ENCODE data around the gene MAPK8. TPM values are rescaled to one million over a fixed set of nuclear protein-coding genes. Genes with fewer than 3 reads are reported as not detected.
"Not testable (repeated sequence)": the region's sequence is repeated elsewhere in the genome, so short reads cannot be mapped to it uniquely, and the experiment has no call there.

Gene MAPK8
- total RNA-seq, 1 donor from 2014 or later, result 44.4 TPM

DNA sequence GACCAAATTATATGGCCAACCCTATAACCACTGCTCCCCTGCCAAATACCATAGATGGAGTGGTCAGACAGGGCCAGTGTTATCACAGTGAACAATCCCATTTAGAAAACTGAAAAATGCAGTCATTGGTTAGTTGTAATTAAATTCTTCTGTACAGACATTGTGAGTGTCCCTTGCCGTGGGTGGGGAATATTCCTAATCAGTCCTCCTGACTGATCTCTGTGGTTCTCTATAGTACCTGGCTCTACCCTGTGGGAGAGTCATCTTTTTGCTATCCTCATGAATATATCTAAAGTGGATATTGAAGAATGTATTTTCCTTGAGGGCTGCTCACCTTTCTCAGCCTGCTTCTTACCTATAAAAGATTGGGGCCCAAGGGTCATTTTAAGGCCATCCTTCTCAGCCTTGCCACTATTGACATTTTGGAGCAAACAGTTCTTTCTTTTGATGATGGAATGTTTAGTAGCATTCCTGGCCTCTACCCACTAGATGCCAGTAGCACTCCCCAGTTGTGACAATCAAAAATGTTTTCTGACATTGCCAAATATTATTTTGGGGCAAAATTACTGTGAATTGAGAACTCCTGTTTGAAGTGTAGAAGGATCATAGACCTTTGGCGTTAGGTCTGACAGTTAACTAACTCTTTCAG lies 110.2 kb downstream of the MAPK8 start:
- no peak overlapping the region for H3K4me3 ChIP-seq (ENCODE audit: low read length in 3 of 3)
- no peak overlapping the region for H3K9ac ChIP-seq (ENCODE audit: low read depth in 1 of 3, low read length in 3 of 3)
- peaks cover 0 to 8% (median 7%) of the 10 kb centered on the region in 3 donors for H3K36me3 ChIP-seq (ENCODE audit: control insufficient read depth in 3 of 3, insufficient read depth in 3 of 3, low read length in 3 of 3)
- H3K27me3 ChIP-seq (ENCODE audit: control insufficient read depth in 3 of 3, insufficient read depth in 3 of 3, low read length in 3 of 3), result no peaks in the 10 kb centered on the region
- no peaks in the 10 kb centered on the region for H3K9me3 ChIP-seq (ENCODE audit: control insufficient read depth in 3 of 3, low read length in 3 of 3)
- no peaks in the 10 kb centered on the region for H3K4me1 ChIP-seq (ENCODE audit: control insufficient read depth in 3 of 3, insufficient read depth in 3 of 3, low read length in 3 of 3)
- no peak overlapping the region for H3K27ac ChIP-seq (ENCODE audit: low read depth, low read length)

DNA sequence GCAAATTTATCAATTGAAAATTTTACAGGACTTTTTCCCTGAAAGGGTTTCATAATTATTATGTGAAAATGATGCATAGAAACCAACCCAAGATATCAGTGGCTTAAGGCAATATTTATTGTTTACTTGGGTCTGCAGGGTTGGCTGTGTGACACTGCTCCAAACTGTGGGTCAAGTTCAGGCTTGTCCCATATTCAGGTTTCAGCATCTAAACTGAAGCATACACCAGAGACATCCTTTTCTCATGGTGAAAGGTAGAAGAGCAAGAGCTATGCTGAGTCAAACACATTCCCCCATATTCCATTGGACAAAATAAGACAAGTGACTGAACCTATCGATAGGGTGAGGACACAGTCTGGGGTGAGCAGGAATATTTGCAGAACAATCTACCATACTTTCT lies 110.9 kb downstream of the MAPK8 start:
- Histone ChIP-seq H3K27me3 (ENCODE audit: control insufficient read depth in 3 of 3, insufficient read depth in 3 of 3, low read length in 3 of 3) (no peaks in the 10 kb centered on the region), H3K36me3 (ENCODE audit: control insufficient read depth in 3 of 3, insufficient read depth in 3 of 3, low read length in 3 of 3) (peaks cover 0 to 8% (median 6%) of the 10 kb centered on the region in 3 donors), H3K9me3 (ENCODE audit: control insufficient read depth in 3 of 3, low read length in 3 of 3) (no peaks in the 10 kb centered on the region), H3K9ac (ENCODE audit: low read depth in 1 of 3, low read length in 3 of 3) (no peak overlapping the region), H3K27ac (ENCODE audit: low read depth, low read length) (no peak overlapping the region), H3K4me1 (ENCODE audit: control insufficient read depth in 3 of 3, insufficient read depth in 3 of 3, low read length in 3 of 3) (no peaks in the 10 kb centered on the region), H3K4me3 (ENCODE audit: low read length in 3 of 3) (no peak overlapping the region)

DNA sequence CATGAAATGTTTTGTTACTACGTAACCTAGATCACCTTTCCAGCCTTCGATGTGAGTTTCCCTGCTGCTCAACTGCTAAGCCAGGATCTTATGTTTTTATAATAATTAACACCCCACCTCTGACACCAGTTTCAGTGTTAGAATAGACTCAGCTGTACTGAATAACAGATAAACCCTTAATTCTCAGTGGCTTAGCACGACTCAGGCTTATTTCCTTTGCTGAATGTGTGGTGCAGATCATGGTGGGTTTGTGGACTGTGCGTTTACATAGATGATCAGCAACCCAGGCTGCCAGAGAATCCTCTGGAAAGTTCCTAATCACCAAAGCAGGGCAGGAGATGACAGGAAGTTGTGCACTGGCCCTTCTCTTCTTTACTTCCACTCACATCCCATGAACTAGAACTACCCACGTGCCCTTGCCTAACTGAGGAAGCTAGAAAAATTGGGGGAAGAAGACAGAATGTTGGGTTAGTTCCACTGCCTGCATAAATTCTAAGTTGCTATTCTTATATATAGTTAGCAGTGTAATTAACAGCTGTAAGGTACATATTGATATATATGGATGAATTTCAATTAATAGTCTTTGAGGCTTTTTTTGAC lies 111.8 kb downstream of the MAPK8 start:
- Histone ChIP-seq H3K4me3 (ENCODE audit: low read length in 3 of 3) (no peak overlapping the region), H3K9me3 (ENCODE audit: control insufficient read depth in 3 of 3, low read length in 3 of 3) (no peaks in the 10 kb centered on the region)

DNA sequence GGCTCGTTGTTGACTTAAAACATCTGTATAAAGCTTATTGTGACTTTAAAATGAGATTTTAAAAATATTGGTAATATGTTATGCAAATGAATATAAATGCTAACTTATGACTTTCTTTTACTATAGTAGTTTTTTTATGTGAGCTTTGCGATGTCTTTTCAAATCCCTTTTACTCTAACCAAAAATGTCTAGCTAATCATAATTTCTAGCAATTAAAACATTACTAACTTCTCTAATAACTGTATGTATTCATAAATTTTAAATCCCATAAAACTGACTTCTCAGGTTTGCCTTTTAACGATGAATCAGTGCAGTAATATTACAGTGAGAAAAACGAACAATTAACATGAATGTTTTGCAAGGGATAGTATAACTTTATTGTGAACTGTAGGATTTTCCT lies 113.2 kb downstream of the MAPK8 start:
- Histone ChIP-seq H3K9me3 (ENCODE audit: control insufficient read depth in 3 of 3, low read length in 3 of 3) (no peaks in the 10 kb centered on the region), H3K27ac (ENCODE audit: low read depth, low read length) (no peak overlapping the region), H3K9ac (ENCODE audit: low read depth in 1 of 3, low read length in 3 of 3) (no peak overlapping the region), H3K4me1 (ENCODE audit: control insufficient read depth in 3 of 3, insufficient read depth in 3 of 3, low read length in 3 of 3) (no peaks in the 10 kb centered on the region), H3K27me3 (ENCODE audit: control insufficient read depth in 3 of 3, insufficient read depth in 3 of 3, low read length in 3 of 3) (no peaks in the 10 kb centered on the region), H3K4me3 (ENCODE audit: low read length in 3 of 3) (no peak overlapping the region), H3K36me3 (ENCODE audit: control insufficient read depth in 3 of 3, insufficient read depth in 3 of 3, low read length in 3 of 3) (no peaks in the 10 kb centered on the region)

More for the DNA sequence above, 111.8 kb downstream of the MAPK8 start:
- H3K9ac ChIP-seq (ENCODE audit: low read depth in 1 of 3, low read length in 3 of 3), result no peak overlapping the region
- H3K4me1 ChIP-seq (ENCODE audit: control insufficient read depth in 3 of 3, insufficient read depth in 3 of 3, low read length in 3 of 3), result no peaks in the 10 kb centered on the region
- H3K27ac ChIP-seq (ENCODE audit: low read depth, low read length), result no peak overlapping the region
- H3K27me3 ChIP-seq (ENCODE audit: control insufficient read depth in 3 of 3, insufficient read depth in 3 of 3, low read length in 3 of 3), result no peaks in the 10 kb centered on the region
- H3K36me3 ChIP-seq (ENCODE audit: control insufficient read depth in 3 of 3, insufficient read depth in 3 of 3, low read length in 3 of 3), result peaks cover 0 to under 1% (median 0%) of the 10 kb centered on the region in 3 donors

DNA sequence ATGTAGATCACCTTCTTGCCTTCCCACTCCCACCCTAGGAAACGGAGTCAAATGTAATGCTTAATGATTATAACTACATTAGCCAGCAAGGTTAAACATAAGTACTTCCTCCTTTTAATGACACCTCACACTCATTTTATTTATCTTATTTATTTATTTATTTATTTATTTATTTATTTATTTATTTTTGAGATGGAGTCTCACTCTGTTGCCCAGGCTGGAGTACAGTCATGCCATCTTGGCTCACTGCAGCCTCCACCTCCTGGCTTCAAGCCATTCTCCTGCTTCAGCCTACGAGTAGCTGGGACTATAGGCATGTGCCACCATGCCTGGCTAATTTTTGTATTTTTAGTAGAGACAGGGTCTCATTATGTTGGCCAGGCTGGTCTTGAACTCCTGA lies 115.4 kb downstream of the MAPK8 start:
- not testable (repeated sequence) for H3K27me3 ChIP-seq (ENCODE audit: control insufficient read depth in 3 of 3, insufficient read depth in 3 of 3, low read length in 3 of 3); H3K9me3 ChIP-seq (ENCODE audit: control insufficient read depth in 3 of 3, low read length in 3 of 3); H3K9ac ChIP-seq (ENCODE audit: low read depth in 1 of 3, low read length in 3 of 3); H3K4me3 ChIP-seq (ENCODE audit: low read length in 3 of 3); H3K4me1 ChIP-seq (ENCODE audit: control insufficient read depth in 3 of 3, insufficient read depth in 3 of 3, low read length in 3 of 3); H3K27ac ChIP-seq (ENCODE audit: low read depth, low read length)
- peaks cover 0 to 10% (median 0%) of the 10 kb centered on the region in 3 donors for H3K36me3 ChIP-seq (ENCODE audit: control insufficient read depth in 3 of 3, insufficient read depth in 3 of 3, low read length in 3 of 3)

DNA sequence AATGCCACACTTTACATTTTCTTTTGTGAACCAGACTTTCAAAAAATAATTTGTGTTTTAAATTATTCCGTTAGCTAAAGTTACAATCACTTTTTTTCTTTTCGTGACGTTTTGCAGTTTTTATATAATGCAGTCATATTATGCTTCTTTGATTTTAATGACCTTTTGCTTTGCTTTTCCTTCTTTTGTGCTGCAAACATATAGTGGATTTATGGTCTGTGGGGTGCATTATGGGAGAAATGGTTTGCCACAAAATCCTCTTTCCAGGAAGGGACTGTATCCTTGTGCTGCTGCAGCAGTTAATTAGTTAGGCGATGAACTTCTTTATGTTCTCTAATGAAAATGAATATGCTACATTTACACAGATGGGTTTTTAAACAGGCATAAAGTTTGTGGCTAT lies 117.4 kb downstream of the MAPK8 start:
- no peak overlapping the region for H3K9ac ChIP-seq (ENCODE audit: low read depth in 1 of 3, low read length in 3 of 3)
- no peak overlapping the region for H3K27ac ChIP-seq (ENCODE audit: low read depth, low read length)
- peaks cover 0 to 12% (median 0%) of the 10 kb centered on the region in 3 donors for H3K36me3 ChIP-seq (ENCODE audit: control insufficient read depth in 3 of 3, insufficient read depth in 3 of 3, low read length in 3 of 3)
- no peaks in the 10 kb centered on the region for H3K4me1 ChIP-seq (ENCODE audit: control insufficient read depth in 3 of 3, insufficient read depth in 3 of 3, low read length in 3 of 3)
- no peaks in the 10 kb centered on the region for H3K9me3 ChIP-seq (ENCODE audit: control insufficient read depth in 3 of 3, low read length in 3 of 3)
- no peaks in the 10 kb centered on the region for H3K27me3 ChIP-seq (ENCODE audit: control insufficient read depth in 3 of 3, insufficient read depth in 3 of 3, low read length in 3 of 3)
- H3K4me3 ChIP-seq (ENCODE audit: low read length in 3 of 3), result no peak overlapping the region

DNA sequence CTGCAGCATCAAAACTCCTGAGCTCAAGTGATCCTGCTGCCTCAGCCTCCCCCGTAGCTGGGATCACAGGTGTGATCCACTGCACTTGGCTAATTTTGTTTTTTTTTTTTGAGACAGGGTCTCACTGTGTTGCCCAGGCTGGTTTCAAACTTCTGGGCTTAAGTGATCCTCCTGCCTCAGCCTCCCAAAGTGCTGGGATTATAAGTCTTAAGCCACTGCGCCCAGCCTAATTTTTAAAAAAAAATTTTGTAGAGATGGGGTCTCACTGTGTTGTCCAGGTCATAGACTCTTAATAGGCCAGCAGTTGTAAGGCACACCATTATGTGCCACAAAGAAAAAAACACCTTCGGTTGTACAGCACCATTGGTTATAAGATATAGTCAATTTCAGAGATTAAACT lies 122.4 kb downstream of the MAPK8 start:
- Histone ChIP-seq H3K4me1 (ENCODE audit: control insufficient read depth in 3 of 3, insufficient read depth in 3 of 3, low read length in 3 of 3) (no peaks in the 10 kb centered on the region), H3K4me3 (ENCODE audit: low read length in 3 of 3) (no peak overlapping the region), H3K27ac (ENCODE audit: low read depth, low read length) (no peak overlapping the region), H3K9ac (ENCODE audit: low read depth in 1 of 3, low read length in 3 of 3) (no peak overlapping the region), H3K27me3 (ENCODE audit: control insufficient read depth in 3 of 3, insufficient read depth in 3 of 3, low read length in 3 of 3) (no peaks in the 10 kb centered on the region), H3K36me3 (ENCODE audit: control insufficient read depth in 3 of 3, insufficient read depth in 3 of 3, low read length in 3 of 3) (peaks cover 0 to 19% (median 10%) of the 10 kb centered on the region in 3 donors), H3K9me3 (ENCODE audit: control insufficient read depth in 3 of 3, low read length in 3 of 3) (no peaks in the 10 kb centered on the region)

DNA sequence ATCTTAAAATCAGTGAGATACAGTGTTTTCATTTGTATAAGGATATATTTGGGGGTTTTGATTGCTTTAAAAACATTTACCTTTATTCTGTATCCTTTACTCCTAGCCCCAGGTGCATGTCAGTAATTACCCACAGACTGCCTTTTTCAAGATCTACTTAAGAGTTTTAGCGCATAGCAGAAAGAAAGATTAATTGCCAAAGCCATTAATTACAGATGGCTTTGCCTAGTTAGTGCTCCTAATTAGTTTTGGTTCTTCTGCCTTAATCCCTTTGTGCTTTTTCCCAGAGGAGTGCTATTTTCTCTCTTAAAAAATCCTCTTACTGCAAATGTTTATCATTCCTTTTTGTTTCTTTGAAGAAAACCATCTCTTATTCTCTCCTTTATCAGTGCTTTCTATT lies 122.8 kb downstream of the MAPK8 start:
- Histone ChIP-seq H3K9me3 (ENCODE audit: control insufficient read depth in 3 of 3, low read length in 3 of 3) (no peaks in the 10 kb centered on the region), H3K27me3 (ENCODE audit: control insufficient read depth in 3 of 3, insufficient read depth in 3 of 3, low read length in 3 of 3) (no peaks in the 10 kb centered on the region), H3K9ac (ENCODE audit: low read depth in 1 of 3, low read length in 3 of 3) (no peak overlapping the region), H3K27ac (ENCODE audit: low read depth, low read length) (no peak overlapping the region), H3K4me3 (ENCODE audit: low read length in 3 of 3) (no peak overlapping the region), H3K4me1 (ENCODE audit: control insufficient read depth in 3 of 3, insufficient read depth in 3 of 3, low read length in 3 of 3) (no peaks in the 10 kb centered on the region), H3K36me3 (ENCODE audit: control insufficient read depth in 3 of 3, insufficient read depth in 3 of 3, low read length in 3 of 3) (peaks cover 0 to 20% (median 10%) of the 10 kb centered on the region in 3 donors)

DNA sequence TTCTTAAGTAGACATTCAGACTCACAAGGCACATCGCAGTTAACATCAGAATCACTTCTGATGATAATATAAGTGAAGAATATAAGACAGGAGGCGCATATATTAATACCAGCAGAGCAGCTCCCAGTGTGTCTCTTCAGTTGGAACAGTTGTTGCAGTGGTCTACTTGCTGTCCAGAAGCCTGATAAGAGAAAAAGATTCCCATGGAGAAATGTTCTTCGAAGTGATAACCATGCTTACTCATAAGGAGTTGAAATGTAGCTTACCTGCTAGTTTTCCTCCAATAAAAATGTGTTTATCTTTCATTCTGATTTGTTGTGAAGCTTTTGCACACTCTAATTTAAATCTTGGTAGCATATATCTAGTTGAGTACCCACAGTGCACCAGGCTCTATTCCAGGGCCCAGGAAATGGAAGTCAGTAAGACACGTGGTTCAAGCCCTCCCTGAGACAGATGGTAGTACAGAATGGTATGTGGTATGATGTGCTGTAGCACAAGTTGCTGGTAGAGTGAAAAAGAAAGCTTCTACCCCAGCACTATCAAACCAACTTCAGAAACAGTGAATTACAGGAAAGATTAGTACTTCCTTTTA lies 124.0 kb downstream of the MAPK8 start:
- H3K4me3 ChIP-seq (ENCODE audit: low read length in 3 of 3), result no peak overlapping the region
- no peaks in the 10 kb centered on the region for H3K9me3 ChIP-seq (ENCODE audit: control insufficient read depth in 3 of 3, low read length in 3 of 3)
- no peak overlapping the region for H3K9ac ChIP-seq (ENCODE audit: low read depth in 1 of 3, low read length in 3 of 3)
- no peaks in the 10 kb centered on the region for H3K27me3 ChIP-seq (ENCODE audit: control insufficient read depth in 3 of 3, insufficient read depth in 3 of 3, low read length in 3 of 3)
- peaks cover 0 to 22% (median 13%) of the 10 kb centered on the region in 3 donors for H3K36me3 ChIP-seq (ENCODE audit: control insufficient read depth in 3 of 3, insufficient read depth in 3 of 3, low read length in 3 of 3)
- no peak overlapping the region for H3K27ac ChIP-seq (ENCODE audit: low read depth, low read length)
- no peaks in the 10 kb centered on the region for H3K4me1 ChIP-seq (ENCODE audit: control insufficient read depth in 3 of 3, insufficient read depth in 3 of 3, low read length in 3 of 3)

DNA sequence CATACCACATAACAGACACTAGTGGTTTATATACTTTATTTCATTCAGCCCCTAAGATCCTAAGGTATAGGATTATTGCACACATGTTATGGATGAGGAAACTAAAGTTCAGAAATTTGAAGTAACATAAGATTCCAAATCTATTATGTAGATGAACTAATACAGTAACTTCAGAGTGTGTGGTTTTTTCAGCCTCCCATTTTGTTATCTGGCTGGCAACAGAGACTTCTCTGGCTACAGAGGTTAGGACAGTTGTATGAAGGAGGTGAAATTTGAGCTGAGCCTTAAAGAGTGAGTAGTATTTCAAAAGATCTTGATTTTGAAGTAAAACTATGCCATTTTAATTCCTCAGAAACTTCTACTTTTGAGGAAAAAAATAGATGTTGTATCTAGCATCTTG lies 125.4 kb downstream of the MAPK8 start:
- H3K4me3 ChIP-seq (ENCODE audit: low read length in 3 of 3), result no peak overlapping the region
- no peak overlapping the region for H3K9ac ChIP-seq (ENCODE audit: low read depth in 1 of 3, low read length in 3 of 3)
- no peak overlapping the region for H3K27ac ChIP-seq (ENCODE audit: low read depth, low read length)
- no peaks in the 10 kb centered on the region for H3K9me3 ChIP-seq (ENCODE audit: control insufficient read depth in 3 of 3, low read length in 3 of 3)
- no peaks in the 10 kb centered on the region for H3K27me3 ChIP-seq (ENCODE audit: control insufficient read depth in 3 of 3, insufficient read depth in 3 of 3, low read length in 3 of 3)
- H3K4me1 ChIP-seq (ENCODE audit: control insufficient read depth in 3 of 3, insufficient read depth in 3 of 3, low read length in 3 of 3), result no peaks in the 10 kb centered on the region
- peaks cover 3 to 14% (median 12%) of the 10 kb centered on the region in 3 donors for H3K36me3 ChIP-seq (ENCODE audit: control insufficient read depth in 3 of 3, insufficient read depth in 3 of 3, low read length in 3 of 3)
